Activated naive CD8-positive, alpha-beta T cell treated with anti-CD3 and anti-CD28 coated beads for 36 hours (primary cell): ENCODE measurements around the gene CREBZF. TPM values are rescaled to one million over a fixed set of nuclear protein-coding genes. Genes with fewer than 3 reads are reported as not detected.
"Not testable (repeated sequence)": the region's sequence is repeated elsewhere in the genome, so short reads cannot be mapped to it uniquely, and the experiment has no call there.

Source experiments
- DNase-seq: peaks from one replicate; pipeline ENCODE4 v3.0.0; 2021
- H3K27ac Mint-ChIP-seq: one replicate; pipeline ENCODE4 v1.8.0; 2022; ENCODE audit warnings: mild to moderate bottlenecking, moderate library complexity, mixed read lengths
- H3K27me3 Mint-ChIP-seq: one replicate; pipeline ENCODE4 v1.8.0; 2022; ENCODE audit warnings: mild to moderate bottlenecking, mixed read lengths
- H3K36me3 Mint-ChIP-seq: one replicate; pipeline ENCODE4 v1.8.0; 2021; ENCODE audit warnings: mild to moderate bottlenecking, mixed read lengths
- H3K4me1 Mint-ChIP-seq: one replicate; pipeline ENCODE4 v1.8.0; 2021; ENCODE audit warnings: mixed read lengths
- H3K4me3 Mint-ChIP-seq: one replicate; pipeline ENCODE4 v1.8.0; 2022; ENCODE audit warnings: mild to moderate bottlenecking, moderate library complexity, mixed read lengths
- H3K9me3 Mint-ChIP-seq: one replicate; pipeline ENCODE4 v1.8.0; 2022; ENCODE audit warnings: mixed read lengths
- total RNA-seq, 2 experiments: library from RNA; stranded (reverse); gene quantifications; one replicate each; pipeline ENCODE4 v1.2.3, GENCODE V29; 2021

Gene CREBZF
- total RNA-seq, 2 experiments from 2014 or later, result 38.1 to 38.4 TPM

GRCh38 chr11:85656777-85657176, 8.2 kb downstream of the CREBZF start:
- H3K9me3 Mint-ChIP-seq, result no peaks in the 10 kb centered on the region
- DNase-seq, result no peak
- no peak overlapping the region for H3K4me3 Mint-ChIP-seq
- peaks cover 34% of the 10 kb centered on the region for H3K36me3 Mint-ChIP-seq
- H3K4me1 Mint-ChIP-seq, result peaks cover 63% of the 10 kb centered on the region
- no peaks in the 10 kb centered on the region for H3K27me3 Mint-ChIP-seq
- peak overlapping the region; percentile 72 for H3K27ac Mint-ChIP-seq

- H3K9me3 Mint-ChIP-seq, H3K27me3 Mint-ChIP-seq, H3K4me3 Mint-ChIP-seq, H3K27ac Mint-ChIP-seq, DNase-seq: not testable (repeated sequence)
- H3K36me3 Mint-ChIP-seq, result peaks cover 20% of the 10 kb centered on the region
- peaks cover 52% of the 10 kb centered on the region for H3K4me1 Mint-ChIP-seq
Measured at GRCh38 chr11:85654343-85654742, 10.6 kb downstream of the CREBZF start.

GRCh38 chr11:85652786-85653447, 12.0 kb downstream of the CREBZF start:
- Mint-ChIP-seq H3K4me3 (no peak overlapping the region), H3K27me3 (no peaks in the 10 kb centered on the region), H3K27ac (peak overlapping the region; percentile 36), H3K9me3 (no peaks in the 10 kb centered on the region), H3K36me3 (peaks cover 16% of the 10 kb centered on the region), H3K4me1 (peaks cover 45% of the 10 kb centered on the region)
- DNase-seq, result no peak

- DNase-seq, result no peak
- Mint-ChIP-seq H3K36me3 (peaks cover 11% of the 10 kb centered on the region), H3K4me3 (no peak overlapping the region), H3K27me3 (no peaks in the 10 kb centered on the region), H3K9me3 (no peaks in the 10 kb centered on the region), H3K27ac (peak overlapping the region; percentile 50), H3K4me1 (peaks cover 36% of the 10 kb centered on the region)
Measured at GRCh38 chr11:85651118-85651517, 13.8 kb downstream of the CREBZF start.

- peaks cover 11% of the 10 kb centered on the region for H3K27me3 Mint-ChIP-seq
- H3K36me3 Mint-ChIP-seq, result peaks cover 9% of the 10 kb centered on the region
- no peaks in the 10 kb centered on the region for H3K9me3 Mint-ChIP-seq
- H3K27ac Mint-ChIP-seq, result peak within 1 kb of the TSS; percentile 87
- H3K4me1 Mint-ChIP-seq, result peaks cover 21% of the 10 kb centered on the region
- H3K4me3 Mint-ChIP-seq, result peak within 1 kb of the TSS; percentile 90
- peak; percentile 94 for DNase-seq
Measured at GRCh38 chr11:85647604-85648299, 17.2 kb downstream of the CREBZF start, which contains the start of gene TMEM126A. TMEM126A (plus strand) TSS chr11:85647967; CDS start chr11:85650256, 2,289 bp downstream.

- peaks cover 14% of the 10 kb centered on the region for H3K27me3 Mint-ChIP-seq
- peak overlapping the region; percentile 87 for H3K27ac Mint-ChIP-seq
- H3K4me1 Mint-ChIP-seq, result peaks cover 17% of the 10 kb centered on the region
- no peak for DNase-seq
- peak overlapping the region; percentile 90 for H3K4me3 Mint-ChIP-seq
- H3K36me3 Mint-ChIP-seq, result peaks cover 9% of the 10 kb centered on the region
- H3K9me3 Mint-ChIP-seq, result no peaks in the 10 kb centered on the region
Measured at GRCh38 chr11:85647078-85647477, 17.9 kb downstream of the CREBZF start.

- Mint-ChIP-seq H3K27me3 (peaks cover 16% of the 10 kb centered on the region), H3K4me3 (no peak overlapping the region), H3K36me3 (peaks cover 6% of the 10 kb centered on the region), H3K4me1 (no peaks in the 10 kb centered on the region), H3K27ac (no peak overlapping the region), H3K9me3 (no peaks in the 10 kb centered on the region)
- no peak for DNase-seq
Measured at GRCh38 chr11:85643191-85643614, 21.7 kb downstream of the CREBZF start.

- Mint-ChIP-seq H3K4me3 (no peak overlapping the region), H3K27me3 (no peaks in the 10 kb centered on the region), H3K36me3 (peaks cover 28% of the 10 kb centered on the region), H3K4me1 (peaks cover 14% of the 10 kb centered on the region), H3K27ac (no peak overlapping the region), H3K9me3 (no peaks in the 10 kb centered on the region)
- DNase-seq, result no peak
Measured at GRCh38 chr11:85634747-85635146, 30.2 kb downstream of the CREBZF start.

GRCh38 chr11:85628771-85629341, 36.1 kb downstream of the CREBZF start:
- peaks cover 31% of the 10 kb centered on the region for H3K4me1 Mint-ChIP-seq
- H3K9me3 Mint-ChIP-seq, result no peaks in the 10 kb centered on the region
- DNase-seq, result peak; percentile 16
- no peaks in the 10 kb centered on the region for H3K27me3 Mint-ChIP-seq
- H3K36me3 Mint-ChIP-seq, result peaks cover 22% of the 10 kb centered on the region
- peak overlapping the region; percentile 99 for H3K27ac Mint-ChIP-seq
- H3K4me3 Mint-ChIP-seq, result peak overlapping the region; percentile 98

- peaks cover 19% of the 10 kb centered on the region for H3K36me3 Mint-ChIP-seq
- H3K27ac Mint-ChIP-seq, result peak within 1 kb of the TSS; percentile 99
- peak; percentile 97 for DNase-seq
- peaks cover 29% of the 10 kb centered on the region for H3K4me1 Mint-ChIP-seq
- H3K27me3 Mint-ChIP-seq, result no peaks in the 10 kb centered on the region
- H3K9me3 Mint-ChIP-seq, result no peaks in the 10 kb centered on the region
- H3K4me3 Mint-ChIP-seq, result peak within 1 kb of the TSS; percentile 98
Measured at GRCh38 chr11:85627998-85628770, 36.7 kb downstream of the CREBZF start, which contains the start of gene TMEM126B. TMEM126B (plus strand) TSS chr11:85628593; CDS start chr11:85628608, 15 bp downstream.

- peak within 1 kb of the TSS; percentile 99 for H3K27ac Mint-ChIP-seq
- H3K27me3 Mint-ChIP-seq, result no peaks in the 10 kb centered on the region
- peaks cover 29% of the 10 kb centered on the region for H3K4me1 Mint-ChIP-seq
- DNase-seq, result peak; percentile 1
- H3K9me3 Mint-ChIP-seq, result no peaks in the 10 kb centered on the region
- H3K4me3 Mint-ChIP-seq, result peak within 1 kb of the TSS; percentile 98
- H3K36me3 Mint-ChIP-seq, result peaks cover 17% of the 10 kb centered on the region
Measured at GRCh38 chr11:85627332-85627997, 37.5 kb downstream of the CREBZF start, which contains the start of gene DLG2. DLG2 (minus strand) TSS chr11:85627344.

GRCh38 chr11:85626496-85626895, 38.4 kb downstream of the CREBZF start:
- Mint-ChIP-seq H3K9me3 (no peaks in the 10 kb centered on the region), H3K27me3 (no peaks in the 10 kb centered on the region), H3K4me1 (peaks cover 29% of the 10 kb centered on the region), H3K4me3 (peak overlapping the region; percentile 98), H3K27ac (peak overlapping the region; percentile 99), H3K36me3 (peaks cover 8% of the 10 kb centered on the region)
- DNase-seq, result peak; percentile 15

- no peak overlapping the region for H3K27ac Mint-ChIP-seq
- H3K36me3 Mint-ChIP-seq, result no peaks in the 10 kb centered on the region
- H3K27me3 Mint-ChIP-seq, result no peaks in the 10 kb centered on the region
- no peak for DNase-seq
- H3K4me3 Mint-ChIP-seq, result no peak overlapping the region
- no peaks in the 10 kb centered on the region for H3K9me3 Mint-ChIP-seq
- H3K4me1 Mint-ChIP-seq, result peaks cover 2% of the 10 kb centered on the region
Measured at GRCh38 chr11:85620256-85620655, 44.7 kb downstream of the CREBZF start.

GRCh38 chr11:85619499-85619898, 45.4 kb downstream of the CREBZF start:
- no peaks in the 10 kb centered on the region for H3K4me1 Mint-ChIP-seq
- no peaks in the 10 kb centered on the region for H3K27me3 Mint-ChIP-seq
- no peak for DNase-seq
- H3K4me3 Mint-ChIP-seq, result no peak overlapping the region
- H3K9me3 Mint-ChIP-seq, result no peaks in the 10 kb centered on the region
- H3K36me3 Mint-ChIP-seq, result no peaks in the 10 kb centered on the region
- H3K27ac Mint-ChIP-seq, result no peak overlapping the region
